GM12878 (cell line): ENCODE results near the gene FCAMR. TPM values are rescaled to one million over a fixed set of nuclear protein-coding genes. Genes with fewer than 3 reads are reported as not detected.

Source experiments
- ATAC-seq: fragments of 200-7000 bp; cut with Tn5 transposase; 3 replicates; pipeline ENCODE4 v1.9.1; 2020; ENCODE audit warnings: mild to moderate bottlenecking, moderate library complexity
- BruUV-seq: library from RNA; stranded (reverse); fragments of 400-500 nt; replicated peaks from 2 replicates; lab custom pipeline; 2021; lab: Mats Ljungman, UMichigan
- CTCF ChIA-PET: fragments of 300-600 bp; sonication (Branson Sonifier 250); formaldehyde crosslinking; extraction: SDS; loops from one replicate; lab custom pipeline; 2021; ENCODE audit warnings: inconsistent platforms; lab: Yijun Ruan, JAX
- POLR2A ChIA-PET: fragments of 350-600 bp; formaldehyde crosslinking; extraction: SDS; loops from one replicate; lab custom pipeline; 2021; ENCODE audit warnings: inconsistent platforms; lab: Charles Lee
- RAD21 ChIA-PET: fragments of 300-600 bp; sonication (Branson Sonifier 250); formaldehyde crosslinking; loops from one replicate; lab custom pipeline; 2023; ENCODE audit warnings: antibody characterized with exemption; ENCODE audit not compliant: unreplicated experiment; lab: Charles Lee
- SMC1A ChIA-PET: fragments of 300-600 bp; sonication (Branson Sonifier 250); formaldehyde crosslinking; loops from one replicate; lab custom pipeline; 2023; ENCODE audit not compliant: unreplicated experiment, uncharacterized antibody; lab: Charles Lee
- DNase-seq: peaks from one replicate; pipeline ENCODE4 v3.0.0-alpha.2; 2011; ENCODE audit warnings: low read depth, low spot score
- FAIRE-seq: peaks from 3 replicates; lab custom pipeline; 2011; peaks lifted over from hg19 to GRCh38; lab: Jason Lieb, UNC
- H2AFZ ChIP-seq: 2 replicates; pipeline ENCODE4 v1.6.0; 2011; ENCODE audit warnings: low read depth, low read length, control low read depth; ENCODE audit not compliant: control insufficient read depth
- H3K27ac ChIP-seq: 2 replicates; pipeline ENCODE4 v1.5.1; 2011; ENCODE audit warnings: control low read depth; ENCODE audit not compliant: control insufficient read depth, insufficient read depth
- H3K27me3 ChIP-seq, 2 experiments: replicated peaks in 1 of 2; 2 replicates each; pipeline versions ENCODE4 v1.6.0 to v1.6.1; 2011; ENCODE audit warnings: low read length in 1 of 2; ENCODE audit not compliant: control insufficient read depth in 2 of 2, insufficient read depth in 2 of 2
- H3K36me3 ChIP-seq, 2 experiments: 2 replicates each; pipeline ENCODE4 v1.5.1; 2011; ENCODE audit warnings: low read length in 1 of 2; ENCODE audit not compliant: control insufficient read depth in 2 of 2, insufficient read depth in 2 of 2
- H3K4me1 ChIP-seq: 2 replicates; pipeline ENCODE4 v1.6.1; 2011; ENCODE audit warnings: mild to moderate bottlenecking, low read length, moderate library complexity, mixed read lengths; ENCODE audit not compliant: control insufficient read depth, insufficient read depth
- H3K4me2 ChIP-seq: 2 replicates; pipeline ENCODE4 v1.6.0; 2011; ENCODE audit warnings: control low read depth; ENCODE audit not compliant: control insufficient read depth, insufficient read depth
- H3K4me3 ChIP-seq: fragments of 200-600 bp; sonication (generic); 2 replicates; pipeline ENCODE4 v1.5.1; 2016
- H3K79me2 ChIP-seq: 2 replicates; pipeline ENCODE4 v1.6.0; 2011; ENCODE audit warnings: low read length; ENCODE audit not compliant: control insufficient read depth, insufficient read depth
- H3K9ac ChIP-seq: 2 replicates; pipeline ENCODE4 v1.8.0; 2011; ENCODE audit warnings: low read length, control low read depth, mixed read lengths; ENCODE audit not compliant: control insufficient read depth, insufficient read depth
- H3K9me3 ChIP-seq: replicated peaks from 3 replicates; pipeline ENCODE4 v1.5.1; 2011; ENCODE audit warnings: mild to moderate bottlenecking, low read length; ENCODE audit not compliant: control insufficient read depth, insufficient read depth
- H4K20me1 ChIP-seq: 2 replicates; pipeline ENCODE4 v1.6.0; 2011; ENCODE audit not compliant: control insufficient read depth, insufficient read depth
- ASH2L ChIP-seq: fragments of 300-600, 200-600 bp; sonication (generic); IDR thresholded peaks from 2 replicates; pipeline ENCODE4 v1.6.1; 2017; ENCODE audit warnings: low read depth, mild to moderate bottlenecking, borderline replicate concordance
- ATF7 ChIP-seq: fragments of 450-650 bp; IDR thresholded peaks from 2 replicates; pipeline ENCODE4 v1.6.1; 2016; ENCODE audit warnings: low read depth, mild to moderate bottlenecking
- BACH1 ChIP-seq: fragments of 450-650 bp; IDR thresholded peaks from 2 replicates; pipeline ENCODE4 v1.6.1; 2017; ENCODE audit warnings: mild to moderate bottlenecking, borderline replicate concordance
- GATAD2B ChIP-seq: fragments of 450-650 bp; conservative IDR thresholded peaks from 2 replicates; pipeline ENCODE4 v1.6.1; 2017; ENCODE audit warnings: low read depth, mild to moderate bottlenecking, moderate library complexity
- IRF4 ChIP-seq: IDR thresholded peaks from 2 replicates; pipeline ENCODE4 v1.6.1; 2011; ENCODE audit warnings: low read depth, low read length
- MYB ChIP-seq: fragments of 150-350 bp; IDR thresholded peaks from 2 replicates; pipeline ENCODE4 v1.6.1; 2014; ENCODE audit warnings: mild to moderate bottlenecking, low read depth, low read length, borderline replicate concordance
- MYC ChIP-seq: IDR thresholded peaks from 2 replicates; pipeline ENCODE4 v1.6.1; 2011; ENCODE audit warnings: mild to moderate bottlenecking, low read length, moderate library complexity, inconsistent platforms; ENCODE audit not compliant: insufficient read depth, insufficient replicate concordance, insufficient read length, severe bottlenecking
- NKRF ChIP-seq: fragments of 450-650 bp; conservative IDR thresholded peaks from 2 replicates; pipeline ENCODE4 v1.6.1; 2017; ENCODE audit warnings: mild to moderate bottlenecking, moderate library complexity
- NRF1 ChIP-seq: conservative IDR thresholded peaks from 2 replicates; pipeline ENCODE4 v1.6.1; 2011; ENCODE audit warnings: mild to moderate bottlenecking, low read depth, low read length, improper control_type of control experiment
- RB1 ChIP-seq: fragments of 450-650 bp; formaldehyde crosslinking; IDR thresholded peaks from 2 replicates; pipeline ENCODE4 v1.6.1; 2017; ENCODE audit warnings: mild to moderate bottlenecking, borderline replicate concordance
- USF2 ChIP-seq: IDR thresholded peaks from 2 replicates; pipeline ENCODE4 v1.6.1; 2011; ENCODE audit warnings: low read depth, low read length, improper control_type of control experiment, borderline replicate concordance
- ZNF24 ChIP-seq: fragments of 450-650 bp; IDR thresholded peaks from 2 replicates; pipeline ENCODE4 v1.6.1; 2017; ENCODE audit warnings: antibody characterized with exemption, mild to moderate bottlenecking
- ZSCAN29 ChIP-seq: fragments of 450-650 bp; IDR thresholded peaks from 2 replicates; pipeline ENCODE4 v1.6.1; 2017; ENCODE audit warnings: mild to moderate bottlenecking, moderate library complexity
- ZZZ3 ChIP-seq: IDR thresholded peaks from 2 replicates; pipeline ENCODE4 v1.6.1; 2011; ENCODE audit warnings: low read depth; ENCODE audit not compliant: control insufficient read depth, insufficient read length
- WGBS: methylation state at CpG from one replicate; pipeline ENCODE4 v1.1.6; 2016; ENCODE audit warnings: low lambda C conversion rate; ENCODE audit not compliant: insufficient replicate concordance, insufficient coverage; ENCODE audit errors: missing lambda C conversion rate; 5-methylcytosine and 5-hydroxymethylcytosine counted together
- in situ Hi-C: fragments of 300-500 bp; cut with MboI; formaldehyde crosslinking; loops from 9 replicates; pipeline ENCODE4 v1.14.3; 2018; ENCODE audit warnings: mixed read lengths
- intact Hi-C: fragments of 100-400 bp; cut with micrococcal nuclease; formaldehyde crosslinking; loops from one replicate; pipeline ENCODE4 v1.14.2; 2022; ENCODE audit not compliant: unreplicated experiment
- polyA plus RNA-seq, 11 experiments: library from polyadenylated mRNA; depleted of rRNA in 4 of 11; unstranded in 6 of 11; stranded (reverse) in 5 of 11; fragments of >200 nt; fragmentation: Nextera tagmentation in 4 of 11; fragmentation: Illumina TruSeq in 1 of 11; extraction: Ambion mirVana in 4 of 11; extraction: Trizol in 1 of 11; gene quantifications; 1 replicate in 1 of 11; 2 replicates in 10 of 11; pipeline versions ENCODE4 v1.2.1 to v1.2.3, GENCODE V29; 2011 to 2016; ENCODE audit warnings: inconsistent platforms in 2 of 11, missing spikeins in 2 of 11, low read depth in 1 of 11
- total RNA-seq, 4 experiments: library from RNA; depleted of rRNA in 3 of 4; stranded (reverse); fragments of >200 nt in 3 of 4; fragmentation: Illumina TruSeq in 1 of 4; extraction: Trizol in 1 of 4; gene quantifications; 2 replicates each; pipeline versions ENCODE4 v1.2.1 to v1.2.3, GENCODE V29; 2013 to 2021

The FCAMR gene
- total and polyA plus RNA-seq, 10 of the 15 experiments (the other 5 are each of a cell fraction or from before 2014, with no cell fraction given): 0.04 to 0.15 (median 0.06) TPM; not detected in 3

- ATAC-seq: no peak
- DNase-seq: no peak
- in situ Hi-C loops: no loop called here
- intact Hi-C loops: no loop called here
- no TSS peak for BruUV-seq
- ChIA-PET SMC1A (interaction anchor here (1.0 kb wide), 1 partner anchor 13 kb away, joined by 3 read pairs; no protein-coding TSS in a partner anchor), POLR2A (interaction anchor here (0.6 kb wide), 1 partner anchor 228 kb away, joined by 3 read pairs; no protein-coding TSS in a partner anchor), CTCF (interaction anchor here (1.4 to 2.0 kb wide), 2 partner anchors 15 to 26 kb away, joined by 4 to 5 read pairs; no protein-coding TSS in a partner anchor), RAD21 (no interaction called here)
- Histone ChIP-seq H2AFZ (no peak overlapping the region), H3K27me3 (peaks cover 0 to 4% of the 10 kb centered on the region in 2 experiments; a peak in 3 of 4 replicates), H4K20me1 (no peaks in the 10 kb centered on the region), H3K9ac (no peak overlapping the region), H3K4me2 (no peak overlapping the region), H3K4me3 (no peak overlapping the region), H3K79me2 (no peaks in the 10 kb centered on the region), H3K36me3 (no peaks in the 10 kb centered on the region), H3K9me3 (no peaks in the 10 kb centered on the region), H3K4me1 (no peaks in the 10 kb centered on the region), H3K27ac (no peak overlapping the region)
- FAIRE-seq: no peak
- 0% methylated on average over 2 of the region's 2 CpGs for WGBS
- no peak for TF ChIP-seq GATAD2B
- TF ChIP-seq BACH1: no peak
- no peak for TF ChIP-seq ATF7
- no peak for TF ChIP-seq ZNF24
- no peak for TF ChIP-seq IRF4
- no peak for TF ChIP-seq ZZZ3
Observed at GRCh38 chr1:207019661-207020060, 49.4 kb upstream of the FCAMR start.

- POLR2A ChIA-PET: interaction anchor here (0.6 kb wide), 1 partner anchor 228 kb away, joined by 3 read pairs; no protein-coding TSS in a partner anchor
- TF ChIP-seq USF2 (no peak), ZSCAN29 (no peak), NRF1 (no peak), NKRF (no peak), RB1 (no peak), MYC (no peak), ASH2L (no peak), MYB (no peak), BACH1 (no peak)
Observed at GRCh38 chr1:207019161-207019560, 48.9 kb upstream of the FCAMR start.

More at GRCh38 chr1:207019161-207019560, 48.9 kb upstream of the FCAMR start:
- no peak for FAIRE-seq
- no peak for DNase-seq
- ATAC-seq: no peak
- no peaks in the 10 kb centered on the region for H4K20me1 ChIP-seq
- ChIA-PET SMC1A (interaction anchor here (1.0 kb wide), 1 partner anchor 13 kb away, joined by 3 read pairs; no protein-coding TSS in a partner anchor), CTCF (interaction anchor here (1.4 to 2.0 kb wide), 2 partner anchors 15 to 27 kb away, joined by 4 to 5 read pairs; no protein-coding TSS in a partner anchor), RAD21 (no interaction called here)
- WGBS: 5% methylated on average over 2 of the region's 2 CpGs
- in situ Hi-C loops (no loop called here), intact Hi-C loops (no loop called here)
- no peak overlapping the region for H2AFZ ChIP-seq
- no peaks in the 10 kb centered on the region for H3K9me3 ChIP-seq
- BruUV-seq: no TSS peak
- H3K27ac ChIP-seq: no peak overlapping the region
- no peak overlapping the region for H3K4me3 ChIP-seq
- no peak overlapping the region for H3K4me2 ChIP-seq
- peaks cover 0 to 4% of the 10 kb centered on the region in 2 experiments; a peak in 3 of 4 replicates for H3K27me3 ChIP-seq
- no peak overlapping the region for H3K9ac ChIP-seq
- H3K4me1 ChIP-seq: no peaks in the 10 kb centered on the region
- H3K79me2 ChIP-seq: no peaks in the 10 kb centered on the region
- H3K36me3 ChIP-seq: no peaks in the 10 kb centered on the region
